ENCODE data around the gene TBX5. TPM values are rescaled to one million over a fixed set of nuclear protein-coding genes. Genes with fewer than 3 reads are reported as not detected.

Gene TBX5
- polyA plus RNA-seq, 1 of the 3 experiments (the other 2 are of a cell fraction) = not detected

DNA sequence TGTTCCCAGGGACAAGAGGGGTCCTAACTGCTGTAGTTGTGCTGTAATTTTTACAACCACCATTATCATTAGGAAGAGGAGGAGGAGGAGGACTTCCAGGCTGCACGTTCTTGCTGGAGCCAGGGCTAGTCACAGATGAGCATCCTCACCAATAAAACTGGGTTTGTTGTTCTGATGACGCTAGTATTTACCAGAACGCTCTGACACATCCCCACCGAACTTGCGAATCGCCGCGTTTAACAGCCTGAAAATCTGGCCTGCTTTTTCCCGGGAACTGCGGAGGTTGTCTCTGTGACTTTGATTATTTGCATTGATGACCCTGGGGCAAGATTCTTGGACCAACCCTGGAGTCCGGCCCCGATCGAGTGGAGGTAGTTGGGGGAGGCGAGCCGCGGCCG is 10.2 kb downstream of the TBX5 start:
- POLR2A ChIA-PET = no interaction called here
- no peak overlapping the region for H3K9ac ChIP-seq
- H3K36me3 ChIP-seq (replicated peaks in 1 of 2; ENCODE audit: control insufficient read depth in 1 of 2, insufficient read depth in 2 of 2, low read length in 1 of 2) = no peaks in the 10 kb centered on the region
- no peaks in the 10 kb centered on the region for H4K20me1 ChIP-seq (ENCODE audit: insufficient read depth)
- H3K9me3 ChIP-seq = no peaks in the 10 kb centered on the region
- 6% methylated on average over 16 of the region's 17 CpGs for WGBS (ENCODE audit: low lambda C conversion rate)
- peaks cover 80% of the 10 kb centered on the region for H3K27me3 ChIP-seq (ENCODE audit: insufficient read depth)
- TF ChIP-seq EZH2phosphoT487 (IDR thresholded peaks at IDR 0.05; ENCODE audit: borderline replicate concordance, low read depth) = peak; percentile 61; the same call in 1 of the 2 replicates
- no peak for TF ChIP-seq RFX5 (IDR thresholded peaks at IDR 0.05; ENCODE audit: low read length)
- no peak for DNase-seq
- H2AFZ ChIP-seq (ENCODE audit: low read depth) = no peak overlapping the region
- no peak overlapping the region; the same call in 1 of the 2 replicates for H3K4me2 ChIP-seq
- H3K4me3 ChIP-seq (ENCODE audit: low read depth in 2 of 2, low read length in 1 of 2) = no peak overlapping the region
- no peaks in the 10 kb centered on the region for H3K79me2 ChIP-seq (ENCODE audit: insufficient read depth)
- CTCF ChIA-PET = interaction anchor here (1.6 kb wide), 1 partner anchor 13 kb away, joined by 3 read pairs; no protein-coding TSS in a partner anchor
- no peaks in the 10 kb centered on the region for H3F3A ChIP-seq (replicated peaks; ENCODE audit: insufficient read depth)
- H3K9me2 ChIP-seq = no peaks in the 10 kb centered on the region
- H3K27ac ChIP-seq (ENCODE audit: low read depth in 2 of 2, low read length in 1 of 2) = no peak overlapping the region
- no peaks in the 10 kb centered on the region for H3K4me1 ChIP-seq (ENCODE audit: control insufficient read depth in 1 of 2, insufficient read depth in 2 of 2, low read depth in 1 of 2, low read length in 1 of 2)

DNA sequence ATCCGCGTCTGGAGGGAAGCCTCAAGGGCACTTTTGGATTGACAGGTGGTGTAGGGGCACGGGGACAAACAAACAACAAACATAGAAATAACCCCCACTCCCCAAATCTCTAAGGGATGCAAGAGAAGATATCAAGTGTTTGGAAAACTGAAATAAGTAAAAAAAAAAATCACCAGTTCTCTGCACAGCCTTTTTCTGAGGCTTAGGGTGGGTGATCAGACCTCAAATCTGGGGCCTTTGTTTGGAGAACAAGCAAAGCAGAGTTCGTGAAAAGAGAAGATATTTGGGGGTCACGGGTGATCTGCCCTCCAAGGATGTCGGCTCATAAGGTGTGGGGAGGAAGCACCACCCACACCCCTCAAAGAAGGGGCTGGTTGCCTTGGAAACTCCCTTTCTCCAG is 10.7 kb downstream of the TBX5 start:
- Histone ChIP-seq H3K4me3 (ENCODE audit: low read depth in 2 of 2, low read length in 1 of 2) (no peak overlapping the region), H3K79me2 (ENCODE audit: insufficient read depth) (no peaks in the 10 kb centered on the region), H3K9me2 (no peaks in the 10 kb centered on the region), H2AFZ (ENCODE audit: low read depth) (no peak overlapping the region), H4K20me1 (ENCODE audit: insufficient read depth) (no peaks in the 10 kb centered on the region), H3K9ac (no peak overlapping the region), H3K27ac (ENCODE audit: low read depth in 2 of 2, low read length in 1 of 2) (no peak overlapping the region), H3K4me2 (no peak overlapping the region), H3K9me3 (no peaks in the 10 kb centered on the region), H3K27me3 (ENCODE audit: insufficient read depth) (peaks cover 79% of the 10 kb centered on the region), H3F3A (replicated peaks; ENCODE audit: insufficient read depth) (no peaks in the 10 kb centered on the region), H3K4me1 (ENCODE audit: control insufficient read depth in 1 of 2, insufficient read depth in 2 of 2, low read depth in 1 of 2, low read length in 1 of 2) (no peaks in the 10 kb centered on the region), H3K36me3 (replicated peaks in 1 of 2; ENCODE audit: control insufficient read depth in 1 of 2, insufficient read depth in 2 of 2, low read length in 1 of 2) (no peaks in the 10 kb centered on the region)
- no peak for DNase-seq
- CTCF ChIA-PET = no interaction called here
- WGBS (ENCODE audit: low lambda C conversion rate) = 1% methylated on average over 6 of the region's 6 CpGs
- POLR2A ChIA-PET = no interaction called here
- TF ChIP-seq TEAD4 (IDR thresholded peaks at IDR 0.05; ENCODE audit: borderline replicate concordance, insufficient read depth) = no peak
- no peak for TF ChIP-seq MXI1 (IDR thresholded peaks at IDR 0.05; ENCODE audit: low read depth, low read length)
- TF ChIP-seq TCF12 (IDR thresholded peaks at IDR 0.05) = no peak
- no peak for TF ChIP-seq RXRA (IDR thresholded peaks at IDR 0.05; ENCODE audit: borderline replicate concordance, low read depth)
- TF ChIP-seq ELF1 (IDR thresholded peaks at IDR 0.05) = no peak
- no peak for TF ChIP-seq TAF1 (IDR thresholded peaks at IDR 0.05; ENCODE audit: borderline replicate concordance, low read depth, low read length)
- no peak for TF ChIP-seq GABPA (IDR thresholded peaks at IDR 0.05; ENCODE audit: low read depth)
- no peak for TF ChIP-seq RAD21 (IDR thresholded peaks at IDR 0.05; ENCODE audit: low read length)
- no peak for TF ChIP-seq NRF1 (IDR thresholded peaks at IDR 0.05; ENCODE audit: low read depth, low read length)
- TF ChIP-seq, protein P1, sequence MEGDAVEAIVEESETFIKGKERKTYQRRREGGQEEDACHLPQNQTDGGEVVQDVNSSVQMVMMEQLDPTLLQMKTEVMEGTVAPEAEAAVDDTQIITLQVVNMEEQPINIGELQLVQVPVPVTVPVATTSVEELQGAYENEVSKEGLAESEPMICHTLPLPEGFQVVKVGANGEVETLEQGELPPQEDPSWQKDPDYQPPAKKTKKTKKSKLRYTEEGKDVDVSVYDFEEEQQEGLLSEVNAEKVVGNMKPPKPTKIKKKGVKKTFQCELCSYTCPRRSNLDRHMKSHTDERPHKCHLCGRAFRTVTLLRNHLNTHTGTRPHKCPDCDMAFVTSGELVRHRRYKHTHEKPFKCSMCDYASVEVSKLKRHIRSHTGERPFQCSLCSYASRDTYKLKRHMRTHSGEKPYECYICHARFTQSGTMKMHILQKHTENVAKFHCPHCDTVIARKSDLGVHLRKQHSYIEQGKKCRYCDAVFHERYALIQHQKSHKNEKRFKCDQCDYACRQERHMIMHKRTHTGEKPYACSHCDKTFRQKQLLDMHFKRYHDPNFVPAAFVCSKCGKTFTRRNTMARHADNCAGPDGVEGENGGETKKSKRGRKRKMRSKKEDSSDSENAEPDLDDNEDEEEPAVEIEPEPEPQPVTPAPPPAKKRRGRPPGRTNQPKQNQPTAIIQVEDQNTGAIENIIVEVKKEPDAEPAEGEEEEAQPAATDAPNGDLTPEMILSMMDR (IDR thresholded peaks at IDR 0.05) = no peak

DNA sequence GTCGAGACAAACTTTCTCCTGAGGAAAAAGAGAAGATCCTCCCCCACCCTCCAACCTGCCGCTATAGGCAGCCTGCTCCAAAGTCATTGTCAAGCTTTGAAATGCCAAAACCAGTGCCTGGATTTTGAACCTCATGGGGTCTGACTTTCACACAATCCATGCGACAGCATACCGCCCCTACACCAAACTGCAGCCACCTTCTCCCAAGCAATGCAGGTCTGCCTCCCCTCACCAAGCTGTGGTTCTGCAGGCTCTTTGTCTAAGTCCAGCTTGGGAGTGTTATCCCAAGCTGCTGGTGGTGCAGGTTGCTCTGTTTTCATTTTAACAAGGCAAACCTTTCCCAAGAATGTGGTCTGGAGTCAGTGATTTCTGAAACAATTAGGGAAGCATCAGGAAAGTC is 12.4 kb downstream of the TBX5 start:
- ChIA-PET POLR2A (no interaction called here), CTCF (interaction anchor here (1.0 to 1.3 kb wide), 2 partner anchors 15 to 115 kb away, joined by 3 to 5 read pairs; no protein-coding TSS in a partner anchor)
- H3F3A ChIP-seq (replicated peaks; ENCODE audit: insufficient read depth) = no peaks in the 10 kb centered on the region
- no peaks in the 10 kb centered on the region for H4K20me1 ChIP-seq (ENCODE audit: insufficient read depth)
- no peak overlapping the region for H3K4me3 ChIP-seq (ENCODE audit: low read depth in 2 of 2, low read length in 1 of 2)
- DNase-seq = no peak
- no peak overlapping the region for H2AFZ ChIP-seq (ENCODE audit: low read depth)
- no peaks in the 10 kb centered on the region for H3K4me1 ChIP-seq (ENCODE audit: control insufficient read depth in 1 of 2, insufficient read depth in 2 of 2, low read depth in 1 of 2, low read length in 1 of 2)
- peaks cover 63% of the 10 kb centered on the region for H3K27me3 ChIP-seq (ENCODE audit: insufficient read depth)
- no peak overlapping the region for H3K9ac ChIP-seq
- no peaks in the 10 kb centered on the region for H3K79me2 ChIP-seq (ENCODE audit: insufficient read depth)
- no peak overlapping the region for H3K4me2 ChIP-seq
- H3K27ac ChIP-seq (ENCODE audit: low read depth in 2 of 2, low read length in 1 of 2) = no peak overlapping the region
- H3K9me2 ChIP-seq = no peaks in the 10 kb centered on the region
- H3K9me3 ChIP-seq = no peaks in the 10 kb centered on the region
- 4% methylated on average over 4 of the region's 4 CpGs for WGBS (ENCODE audit: low lambda C conversion rate)
- H3K36me3 ChIP-seq (replicated peaks in 1 of 2; ENCODE audit: control insufficient read depth in 1 of 2, insufficient read depth in 2 of 2, low read length in 1 of 2) = no peaks in the 10 kb centered on the region
- TF ChIP-seq, protein P2, sequence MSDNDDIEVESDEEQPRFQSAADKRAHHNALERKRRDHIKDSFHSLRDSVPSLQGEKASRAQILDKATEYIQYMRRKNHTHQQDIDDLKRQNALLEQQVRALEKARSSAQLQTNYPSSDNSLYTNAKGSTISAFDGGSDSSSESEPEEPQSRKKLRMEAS (IDR thresholded peaks at IDR 0.05; ENCODE audit: low read depth) = no peak
- TF ChIP-seq, protein P3, sequence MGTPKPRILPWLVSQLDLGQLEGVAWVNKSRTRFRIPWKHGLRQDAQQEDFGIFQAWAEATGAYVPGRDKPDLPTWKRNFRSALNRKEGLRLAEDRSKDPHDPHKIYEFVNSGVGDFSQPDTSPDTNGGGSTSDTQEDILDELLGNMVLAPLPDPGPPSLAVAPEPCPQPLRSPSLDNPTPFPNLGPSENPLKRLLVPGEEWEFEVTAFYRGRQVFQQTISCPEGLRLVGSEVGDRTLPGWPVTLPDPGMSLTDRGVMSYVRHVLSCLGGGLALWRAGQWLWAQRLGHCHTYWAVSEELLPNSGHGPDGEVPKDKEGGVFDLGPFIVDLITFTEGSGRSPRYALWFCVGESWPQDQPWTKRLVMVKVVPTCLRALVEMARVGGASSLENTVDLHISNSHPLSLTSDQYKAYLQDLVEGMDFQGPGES (IDR thresholded peaks at IDR 0.05; ENCODE audit: low read depth, low read length) = no peak
- TF ChIP-seq SMC3 (IDR thresholded peaks at IDR 0.05; ENCODE audit: low read depth, low read length) (no peak), FOXJ3 (CRISPR knock-in tag; IDR thresholded peaks at IDR 0.05) (no peak), EP300 (IDR thresholded peaks at IDR 0.05; ENCODE audit: borderline replicate concordance in 1 of 2, low read depth in 1 of 2, low read length in 1 of 2) (no peak)
- TF ChIP-seq, protein P4, sequence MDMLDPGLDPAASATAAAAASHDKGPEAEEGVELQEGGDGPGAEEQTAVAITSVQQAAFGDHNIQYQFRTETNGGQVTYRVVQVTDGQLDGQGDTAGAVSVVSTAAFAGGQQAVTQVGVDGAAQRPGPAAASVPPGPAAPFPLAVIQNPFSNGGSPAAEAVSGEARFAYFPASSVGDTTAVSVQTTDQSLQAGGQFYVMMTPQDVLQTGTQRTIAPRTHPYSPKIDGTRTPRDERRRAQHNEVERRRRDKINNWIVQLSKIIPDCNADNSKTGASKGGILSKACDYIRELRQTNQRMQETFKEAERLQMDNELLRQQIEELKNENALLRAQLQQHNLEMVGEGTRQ (IDR thresholded peaks at IDR 0.05; ENCODE audit: borderline replicate concordance, low read depth, low read length) = no peak

Data from SK-N-SH (cell line).